SK-N-MC (cell line): ENCODE measurements around the gene PCBP2.

Source experiments
- FOXP2 ChIP-seq: optimal IDR thresholded peaks from 2 replicates; pipeline ENCODE3; 2011; ENCODE audit warnings: mild to moderate bottlenecking, moderate library complexity; ENCODE audit not compliant: insufficient read depth; ENCODE audit errors: extremely low read length, control extremely low read depth
- POLR2AphosphoS5 ChIP-seq: IDR thresholded peaks from 2 replicates; pipeline ENCODE4 v1.6.1; 2012; ENCODE audit warnings: mild to moderate bottlenecking, low read depth, low read length, borderline replicate concordance

GRCh38 chr12:53427905-53428594, 23.9 kb upstream of the PCBP2 start:
- no peak for TF ChIP-seq POLR2AphosphoS5
- TF ChIP-seq FOXP2: no peak
